CD4-positive, alpha-beta T cell (primary cell): ENCODE results near the gene LRRC26. TPM values are rescaled to one million over a fixed set of nuclear protein-coding genes. Genes with fewer than 3 reads are reported as not detected.

Experiments used
- ATAC-seq: fragments of 200-7000 bp; cut with Tn5 transposase; one replicate; pipeline ENCODE4 v1.10.0; 2022; ENCODE audit warnings: mild to moderate bottlenecking; ENCODE audit not compliant: poor library complexity
- CTCF ChIA-PET: fragments of 350-600 bp; sonication (Branson Sonifier 250); formaldehyde crosslinking; loops from one replicate; lab custom pipeline; 2021; ENCODE audit warnings: antibody characterized with exemption, inconsistent platforms; lab: Charles Lee
- POLR2A ChIA-PET: fragments of 350-600 bp; sonication (Branson Sonifier 250); formaldehyde crosslinking; loops from one replicate; lab custom pipeline; 2021; ENCODE audit warnings: antibody characterized with exemption, inconsistent platforms; lab: Charles Lee
- DNase-seq, 14 experiments: peaks; one replicate each; pipeline ENCODE4 v3.0.0-alpha.2; 2013 to 2020; ENCODE audit warnings: mixed read lengths in 2 of 14
- H3K27ac ChIP-seq, 2 donors: one replicate each; pipeline versions ENCODE4 v1.5.1 to v1.7.0; 2013; ENCODE audit warnings: low read length in 2 of 2, low read depth in 1 of 2, mild to moderate bottlenecking in 1 of 2
- H3K27me3 ChIP-seq, 2 experiments: 1 replicate in 1 of 2; 2 replicates in 1 of 2; pipeline versions ENCODE4 v1.6.1 to v1.7.0; 2013; ENCODE audit warnings: low read length in 2 of 2, control low read depth in 1 of 2, mild to moderate bottlenecking in 1 of 2, moderate library complexity in 1 of 2; ENCODE audit not compliant: insufficient read depth in 2 of 2, control insufficient read depth in 1 of 2
- H3K36me3 ChIP-seq: one replicate; pipeline ENCODE4 v1.6.1; 2013; ENCODE audit warnings: low read length, control low read depth; ENCODE audit not compliant: insufficient read depth
- H3K4me1 ChIP-seq: one replicate; pipeline ENCODE4 v1.6.1; 2013; ENCODE audit warnings: low read length, control low read depth; ENCODE audit not compliant: insufficient read depth
- H3K4me3 ChIP-seq: one replicate; pipeline ENCODE4 v1.5.1; 2013; ENCODE audit warnings: mild to moderate bottlenecking, low read length, moderate library complexity
- H3K9me3 ChIP-seq, 2 experiments: 1 replicate in 1 of 2; 2 replicates in 1 of 2; pipeline versions ENCODE4 v1.6.1 to v1.7.0; 2013; ENCODE audit warnings: low read length in 2 of 2, mild to moderate bottlenecking in 2 of 2, control low read depth in 1 of 2, moderate library complexity in 1 of 2; ENCODE audit not compliant: control insufficient read depth in 1 of 2, insufficient read depth in 1 of 2
- H3K27ac Mint-ChIP-seq: one replicate; pipeline ENCODE4 v1.8.0; 2020; ENCODE audit warnings: mixed read lengths
- H3K27me3 Mint-ChIP-seq: one replicate; pipeline ENCODE4 v1.8.0; 2021; ENCODE audit warnings: mixed read lengths
- H3K36me3 Mint-ChIP-seq: one replicate; pipeline ENCODE4 v1.8.0; 2021; ENCODE audit warnings: low read depth, mixed read lengths
- H3K4me1 Mint-ChIP-seq: one replicate; pipeline ENCODE4 v1.8.0; 2021; ENCODE audit warnings: low read depth, mixed read lengths
- H3K4me3 Mint-ChIP-seq: one replicate; pipeline ENCODE4 v1.8.0; 2020; ENCODE audit warnings: mild to moderate bottlenecking, mixed read lengths
- H3K9me3 Mint-ChIP-seq: one replicate; pipeline ENCODE4 v1.8.0; 2020; ENCODE audit warnings: mixed read lengths
- CTCF ChIP-seq: fragments of 200-600 bp; IDR thresholded peaks from one replicate; pipeline ENCODE4 v1.8.0; 2022; ENCODE audit warnings: antibody characterized with exemption, mild to moderate bottlenecking
- intact Hi-C, 2 experiments: fragments of 100-400 bp; cut with DNase I in 1 of 2; cut with micrococcal nuclease in 1 of 2; formaldehyde crosslinking; loops; one replicate each; pipeline versions ENCODE4 v1.15.1 to v1.9.0; 2023 to 2025; cut with DNase I, micrococcal nuclease
- total RNA-seq, 174 experiments: library from RNA in 2 of 174; stranded (reverse) in 2 of 174; gene quantifications; one replicate each; pipeline ENCODE4 v1.2.3 and lab custom pipeline; 2021 to 2026

Gene LRRC26
- total RNA-seq, 2 experiments from 2014 or later, result not detected

GRCh38 chr9:137200311-137201204, 30.7 kb upstream of the LRRC26 start, which contains the start of gene TPRN:
Gene TPRN (minus strand): TSS chr9:137200741. CDS start chr9:137200711, 30 bp downstream.
- Histone ChIP-seq H3K4me1 (peaks cover 48% of the 10 kb centered on the region), H3K27ac (peak within 1 kb of the TSS; percentile 72 to 76), H3K9me3 (peaks cover 0 to 6% of the 10 kb centered on the region in 2 experiments), H3K36me3 (peaks cover 2% of the 10 kb centered on the region), H3K27me3 (no peaks in the 10 kb centered on the region), H3K4me3 (peak within 1 kb of the TSS; percentile 87)
- TF ChIP-seq CTCF, result no peak
- Mint-ChIP-seq H3K4me3 (peak within 1 kb of the TSS; percentile 93), H3K4me1 (peaks cover 23% of the 10 kb centered on the region), H3K9me3 (no peaks in the 10 kb centered on the region), H3K36me3 (peaks cover 5% of the 10 kb centered on the region), H3K27ac (peak within 1 kb of the TSS; percentile 84), H3K27me3 (no peaks in the 10 kb centered on the region)
- CTCF ChIA-PET, result interaction anchor here (0.6 to 1.4 kb wide), 7 partner anchors 11 to 133 kb away, joined by 3 to 9 read pairs (median 4); partner anchors contain the start of genes ANAPC2, RNF224 and SSNA1
- POLR2A ChIA-PET, result interaction anchor here (0.6 to 2.5 kb wide), 13 partner anchors 8 to 662 kb away, joined by 3 to 39 read pairs (median 6); partner anchors contain the start of genes ANAPC2, MAN1B1, NELFB and RNF208
- peak; percentile 93 to 99 (median 98) for DNase-seq
- intact Hi-C loops, result loop anchor here (1.0 to 2.0 kb wide), 2 partner anchors 22 to 23 kb away; partner anchors contain the start of gene RNF208 (in 1 of the 2)
- peak; percentile 94 for ATAC-seq

- no peaks in the 10 kb centered on the region for H3K27me3 ChIP-seq
- no peak for TF ChIP-seq CTCF
- H3K27ac ChIP-seq, result no peak overlapping the region
- ATAC-seq (no peak), DNase-seq (no peak)
- H3K4me3 Mint-ChIP-seq, result peak overlapping the region; percentile 86
- H3K9me3 ChIP-seq, result peaks cover 0 to 6% of the 10 kb centered on the region in 2 experiments
- ChIA-PET CTCF (no interaction called here), POLR2A (interaction anchor here (1.1 to 1.7 kb wide), 2 partner anchors 11 kb away, joined by 5 to 39 read pairs; partner anchors contain the start of genes ANAPC2 and SSNA1)
- H3K9me3 Mint-ChIP-seq, result no peaks in the 10 kb centered on the region
- no peak overlapping the region for H3K27ac Mint-ChIP-seq
- H3K27me3 Mint-ChIP-seq, result no peaks in the 10 kb centered on the region
- H3K36me3 Mint-ChIP-seq, result no peaks in the 10 kb centered on the region
- H3K4me1 ChIP-seq, result peaks cover 42% of the 10 kb centered on the region
- peaks cover 17% of the 10 kb centered on the region for H3K4me1 Mint-ChIP-seq
- no peak overlapping the region for H3K4me3 ChIP-seq
- intact Hi-C loops, result loop anchor here in 1 of 2 experiments (2.0 kb wide), 1 partner anchor 23 kb away; the partner anchor contains the start of gene RNF208
- H3K36me3 ChIP-seq, result peaks cover 2% of the 10 kb centered on the region
These were observed 29.7 kb upstream of the LRRC26 start for GRCh38 chr9:137199411-137200121.

GRCh38 chr9:137198902-137199283, 29.0 kb upstream of the LRRC26 start:
- Histone ChIP-seq H3K4me3 (no peak overlapping the region), H3K9me3 (peaks cover 0 to 6% of the 10 kb centered on the region in 2 experiments), H3K27me3 (no peaks in the 10 kb centered on the region), H3K27ac (no peak overlapping the region), H3K36me3 (no peaks in the 10 kb centered on the region), H3K4me1 (peaks cover 35% of the 10 kb centered on the region)
- Mint-ChIP-seq H3K4me1 (peaks cover 10% of the 10 kb centered on the region), H3K9me3 (no peaks in the 10 kb centered on the region), H3K27me3 (no peaks in the 10 kb centered on the region), H3K36me3 (no peaks in the 10 kb centered on the region), H3K4me3 (peak overlapping the region; percentile 51), H3K27ac (no peak overlapping the region)
- ATAC-seq (no peak), DNase-seq (no peak)
- CTCF ChIA-PET, result no interaction called here
- no peak for TF ChIP-seq CTCF
- intact Hi-C loops, result loop anchor here in 1 of 2 experiments (1.0 kb wide), 1 partner anchor 10 kb away; no protein-coding TSS in a partner anchor
- POLR2A ChIA-PET, result interaction anchor here (1.1 kb wide), 1 partner anchor 10 kb away, joined by 5 read pairs; the partner anchor contains the start of genes ANAPC2 and SSNA1
